ENCODE results near the gene TMTC2.

GRCh38 chr12:83010169-83010804, 323.6 kb downstream of the TMTC2 start:
- no peak for TF ChIP-seq FOXM1 (IDR thresholded peaks at IDR 0.05; ENCODE audit: borderline replicate concordance, low read depth)
- no peak for TF ChIP-seq MAX (IDR thresholded peaks at IDR 0.05)
- no peak for TF ChIP-seq YY1 (IDR thresholded peaks at IDR 0.05; ENCODE audit: low read depth)
- no peak for TF ChIP-seq CEBPB (IDR thresholded peaks at IDR 0.05)
- TF ChIP-seq RAD21 (IDR thresholded peaks at IDR 0.05; ENCODE audit: low read depth) = no peak
